HG03457 (cell line): ENCODE data around the gene TRIM50.
"Not testable (repeated sequence)": the region's sequence is repeated elsewhere in the genome, so short reads cannot be mapped to it uniquely, and the experiment has no call there.

Experiments
- ATAC-seq: cut with Tn5 transposase; IDR thresholded peaks from one replicate; pipeline ENCODE4 v1.9.1; 2021; ENCODE audit warnings: moderate number of reproducible peaks; ENCODE audit not compliant: unreplicated experiment

TRIM50 gene

GRCh38 chr7:73316521-73316920, 11.4 kb downstream of the TRIM50 start:
- ATAC-seq: no peak

GRCh38 chr7:73314271-73314670, 13.6 kb downstream of the TRIM50 start:
- no peak for ATAC-seq

- no peak for ATAC-seq
Observed at GRCh38 chr7:73313521-73313906, 14.4 kb downstream of the TRIM50 start.

- no peak for ATAC-seq
Observed at GRCh38 chr7:73312831-73313520, 14.9 kb downstream of the TRIM50 start.

- ATAC-seq: not testable (repeated sequence)
Observed at GRCh38 chr7:73311421-73311820, 16.5 kb downstream of the TRIM50 start.

- peak; percentile 71 for ATAC-seq
Observed at GRCh38 chr7:73308665-73309214, 19.1 kb downstream of the TRIM50 start, which contains the start of gene NSUN5. TSS of gene NSUN5 (minus strand) at chr7:73308826. CDS start at chr7:73308790, 36 bp downstream.

- ATAC-seq: peak; percentile 46
Observed at GRCh38 chr7:73308074-73308664, 19.7 kb downstream of the TRIM50 start.

- no peak for ATAC-seq
Observed at GRCh38 chr7:73307436-73307835, 20.4 kb downstream of the TRIM50 start.

- ATAC-seq: not testable (repeated sequence)
Observed at GRCh38 chr7:73304612-73305387, 23.1 kb downstream of the TRIM50 start.

- ATAC-seq: no peak
Observed at GRCh38 chr7:73304071-73304470, 23.8 kb downstream of the TRIM50 start.

- no peak for ATAC-seq
Observed at GRCh38 chr7:73303546-73303945, 24.3 kb downstream of the TRIM50 start.

- ATAC-seq: not testable (repeated sequence)
Observed at GRCh38 chr7:73302846-73303245, 25.0 kb downstream of the TRIM50 start.

GRCh38 chr7:73301108-73301507, 26.8 kb downstream of the TRIM50 start:
- ATAC-seq: not testable (repeated sequence)

- not testable (repeated sequence) for ATAC-seq
Observed at GRCh38 chr7:73299812-73300211, 28.1 kb downstream of the TRIM50 start.

- not testable (repeated sequence) for ATAC-seq
Observed at GRCh38 chr7:73297706-73298105, 30.2 kb downstream of the TRIM50 start.

- not testable (repeated sequence) for ATAC-seq
Observed at GRCh38 chr7:73297235-73297634, 30.6 kb downstream of the TRIM50 start.

- not testable (repeated sequence) for ATAC-seq
Observed at GRCh38 chr7:73277210-73277609, 50.7 kb downstream of the TRIM50 start.

GRCh38 chr7:73267813-73268212, 60.1 kb downstream of the TRIM50 start:
- ATAC-seq: not testable (repeated sequence)

- peak; percentile 75 for ATAC-seq
Observed at GRCh38 chr7:73266719-73267368, 61.0 kb downstream of the TRIM50 start.
